Measurements from ENCODE around the gene TNPO1.
A peak's percentile ranks its signal among the peaks of the same experiment; 100 is the strongest.

The TNPO1 gene

DNA sequence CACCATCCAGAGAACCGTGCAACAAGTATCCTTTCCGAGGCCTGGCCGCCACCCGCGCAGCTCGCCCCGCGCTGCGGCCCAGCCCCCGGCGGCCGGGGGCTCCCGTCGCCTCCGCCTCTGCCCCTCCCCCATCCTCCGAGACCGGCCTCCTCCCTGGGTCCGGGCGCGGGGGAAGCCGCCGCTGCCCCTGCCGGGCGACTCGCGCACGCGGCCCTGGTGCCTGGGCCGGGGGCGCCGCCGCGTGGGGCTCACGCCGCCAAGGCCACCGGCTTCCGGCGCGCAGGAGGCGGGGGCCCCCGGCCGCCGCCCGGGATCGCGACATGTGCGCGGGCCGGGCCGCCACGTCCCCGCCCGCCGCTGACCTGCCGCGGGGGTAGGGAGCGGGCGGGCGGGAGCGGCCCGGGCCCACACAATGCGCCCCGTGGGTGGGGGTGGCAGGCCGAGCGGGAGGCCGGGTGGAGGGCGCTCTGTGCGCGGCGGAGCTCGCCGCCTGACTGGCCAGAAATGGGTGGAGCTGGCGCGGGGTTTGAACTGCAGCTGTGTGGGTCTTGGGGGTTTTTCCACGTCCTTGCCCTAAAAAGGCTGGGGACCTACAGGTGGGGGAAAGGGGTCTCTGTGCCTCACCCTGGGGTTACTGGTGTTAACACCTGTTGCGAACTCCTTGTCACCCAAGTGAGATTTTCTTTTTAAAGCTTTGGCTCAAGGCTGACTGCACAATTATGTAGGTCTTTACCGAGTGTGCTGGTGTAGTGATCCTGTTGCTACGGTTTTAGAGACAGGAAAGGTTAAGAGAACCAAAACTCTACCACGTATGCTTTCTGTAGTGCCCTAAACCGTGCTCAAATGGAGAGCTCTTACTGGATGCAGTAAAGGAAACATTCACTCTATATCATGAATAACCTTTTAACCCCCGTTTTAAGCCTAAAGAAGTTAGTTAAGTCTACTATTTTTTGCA lies 32.3 kb downstream of the TNPO1 start:
- peak; percentile 44 for DNase-seq (ENCODE audit: low read depth)
- peak overlapping the region; percentile 87 for H3K4me3 ChIP-seq (ENCODE audit: low read depth, low read length)
- TF ChIP-seq, protein P1, sequence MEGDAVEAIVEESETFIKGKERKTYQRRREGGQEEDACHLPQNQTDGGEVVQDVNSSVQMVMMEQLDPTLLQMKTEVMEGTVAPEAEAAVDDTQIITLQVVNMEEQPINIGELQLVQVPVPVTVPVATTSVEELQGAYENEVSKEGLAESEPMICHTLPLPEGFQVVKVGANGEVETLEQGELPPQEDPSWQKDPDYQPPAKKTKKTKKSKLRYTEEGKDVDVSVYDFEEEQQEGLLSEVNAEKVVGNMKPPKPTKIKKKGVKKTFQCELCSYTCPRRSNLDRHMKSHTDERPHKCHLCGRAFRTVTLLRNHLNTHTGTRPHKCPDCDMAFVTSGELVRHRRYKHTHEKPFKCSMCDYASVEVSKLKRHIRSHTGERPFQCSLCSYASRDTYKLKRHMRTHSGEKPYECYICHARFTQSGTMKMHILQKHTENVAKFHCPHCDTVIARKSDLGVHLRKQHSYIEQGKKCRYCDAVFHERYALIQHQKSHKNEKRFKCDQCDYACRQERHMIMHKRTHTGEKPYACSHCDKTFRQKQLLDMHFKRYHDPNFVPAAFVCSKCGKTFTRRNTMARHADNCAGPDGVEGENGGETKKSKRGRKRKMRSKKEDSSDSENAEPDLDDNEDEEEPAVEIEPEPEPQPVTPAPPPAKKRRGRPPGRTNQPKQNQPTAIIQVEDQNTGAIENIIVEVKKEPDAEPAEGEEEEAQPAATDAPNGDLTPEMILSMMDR (conservative IDR thresholded peaks at IDR 0.05; ENCODE audit: low read depth, low read length) = no peak

DNA sequence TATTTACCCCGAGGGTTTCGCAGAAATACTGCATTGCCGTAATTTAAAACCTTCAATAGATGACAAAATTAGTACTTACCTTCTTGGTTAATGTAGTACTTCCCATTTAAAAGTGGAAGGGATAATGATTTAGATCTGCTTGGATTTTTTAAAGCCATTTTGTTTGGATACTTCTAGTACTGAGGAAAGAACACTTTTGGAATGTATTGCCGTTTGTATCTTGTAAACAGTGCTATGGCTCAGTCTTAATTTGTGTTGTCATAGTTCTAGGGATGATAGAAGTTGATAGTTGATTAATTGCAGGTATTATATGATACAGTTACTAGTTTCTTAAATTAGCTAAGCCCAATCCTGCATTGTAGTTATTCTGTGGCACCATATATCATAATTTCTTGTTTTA lies 33.1 kb downstream of the TNPO1 start:
- no peak for DNase-seq (ENCODE audit: low read depth)
- H3K4me3 ChIP-seq (ENCODE audit: low read depth, low read length) = peak overlapping the region; percentile 87
- TF ChIP-seq, protein P1 (conservative IDR thresholded peaks at IDR 0.05; ENCODE audit: low read depth, low read length) = no peak

DNA sequence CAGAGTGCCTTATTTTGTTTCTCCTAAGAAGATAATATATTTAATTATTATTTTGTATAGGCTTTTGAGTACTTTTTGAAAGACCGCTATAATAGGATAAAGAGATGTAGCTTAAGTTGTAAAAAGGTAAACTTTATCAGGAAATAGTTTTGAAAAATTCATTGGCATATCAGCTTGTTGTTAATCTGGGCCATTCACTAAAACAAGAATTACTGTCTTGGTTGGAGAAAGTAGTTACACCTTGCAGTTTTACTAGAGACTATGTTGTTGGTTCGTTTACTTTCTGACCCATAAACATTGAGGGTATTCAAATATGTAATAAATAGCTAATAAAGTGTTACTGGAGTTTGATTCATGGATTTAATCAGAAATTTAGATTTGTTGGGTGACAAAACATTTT lies 33.7 kb downstream of the TNPO1 start:
- DNase-seq (ENCODE audit: low read depth) = no peak

DNA sequence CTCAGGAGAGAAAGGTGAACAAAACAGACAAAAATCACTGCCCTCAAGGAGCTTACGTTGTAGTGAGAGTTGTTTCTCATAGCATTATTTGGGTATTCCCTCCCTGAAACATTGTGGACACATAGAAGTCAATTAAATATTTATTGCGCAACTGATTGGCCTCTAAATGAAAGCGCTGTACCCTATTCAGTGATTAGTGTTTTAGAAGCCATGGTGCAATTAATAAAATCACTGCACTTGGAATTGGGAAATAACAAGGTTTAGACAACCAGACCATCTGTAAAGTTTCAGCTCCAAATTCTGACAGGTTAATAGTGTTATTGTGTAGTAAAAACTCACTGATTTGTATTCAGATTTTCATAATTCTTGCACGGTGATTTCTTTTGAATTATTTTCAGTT lies 35.9 kb downstream of the TNPO1 start:
- no peak overlapping the region for H3K4me3 ChIP-seq (ENCODE audit: low read depth, low read length)
- no peak for DNase-seq (ENCODE audit: low read depth)
- TF ChIP-seq, protein P1 (conservative IDR thresholded peaks at IDR 0.05; ENCODE audit: low read depth, low read length) = no peak

More for the DNA sequence above, 33.7 kb downstream of the TNPO1 start:
- H3K4me3 ChIP-seq (ENCODE audit: low read depth, low read length) = peak overlapping the region; percentile 87
- TF ChIP-seq, protein P1 (conservative IDR thresholded peaks at IDR 0.05; ENCODE audit: low read depth, low read length) = no peak

DNA sequence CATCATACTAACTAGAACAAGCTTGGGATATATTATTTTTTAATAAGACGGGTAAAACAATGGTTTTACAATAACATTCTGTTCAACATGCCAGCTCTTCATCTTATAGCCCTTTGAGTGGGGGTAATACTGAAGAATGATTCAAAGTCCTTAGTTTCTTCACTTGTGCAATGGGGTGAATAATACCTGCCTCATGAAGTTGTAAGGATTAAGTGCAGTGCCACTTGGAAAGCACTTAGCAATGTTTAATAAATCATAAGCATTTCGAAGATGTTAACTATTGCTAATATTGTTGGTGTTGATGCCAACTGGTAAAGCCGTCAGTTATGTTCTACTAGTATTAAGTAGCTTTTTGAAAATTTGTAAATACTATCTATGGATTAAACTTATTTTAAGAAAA lies 38.0 kb downstream of the TNPO1 start:
- no peak overlapping the region for H3K4me3 ChIP-seq (ENCODE audit: low read depth, low read length)
- TF ChIP-seq, protein P1 (conservative IDR thresholded peaks at IDR 0.05; ENCODE audit: low read depth, low read length) = no peak
- DNase-seq (ENCODE audit: low read depth) = no peak

DNA sequence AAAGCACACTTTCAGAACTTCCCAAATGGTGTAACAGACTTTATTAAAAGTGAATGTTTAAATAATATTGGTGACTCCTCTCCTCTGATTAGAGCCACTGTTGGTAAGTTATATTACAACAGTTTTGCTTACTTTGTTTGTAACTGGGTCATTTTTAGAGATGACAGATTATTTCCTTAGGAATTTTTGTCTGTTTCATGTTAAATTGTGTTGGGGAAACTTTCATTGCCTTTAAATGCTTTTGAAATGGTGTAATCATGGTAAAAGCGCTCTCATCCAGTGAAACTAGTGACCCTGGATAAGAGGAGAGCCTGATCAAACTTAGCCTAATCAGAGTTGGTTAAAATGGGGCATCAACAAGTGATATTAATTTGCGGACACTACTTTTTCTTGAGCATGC lies 39.4 kb downstream of the TNPO1 start:
- no peak overlapping the region for H3K4me3 ChIP-seq (ENCODE audit: low read depth, low read length)
- no peak for DNase-seq (ENCODE audit: low read depth)
- TF ChIP-seq, protein P1 (conservative IDR thresholded peaks at IDR 0.05; ENCODE audit: low read depth, low read length) = no peak

DNA sequence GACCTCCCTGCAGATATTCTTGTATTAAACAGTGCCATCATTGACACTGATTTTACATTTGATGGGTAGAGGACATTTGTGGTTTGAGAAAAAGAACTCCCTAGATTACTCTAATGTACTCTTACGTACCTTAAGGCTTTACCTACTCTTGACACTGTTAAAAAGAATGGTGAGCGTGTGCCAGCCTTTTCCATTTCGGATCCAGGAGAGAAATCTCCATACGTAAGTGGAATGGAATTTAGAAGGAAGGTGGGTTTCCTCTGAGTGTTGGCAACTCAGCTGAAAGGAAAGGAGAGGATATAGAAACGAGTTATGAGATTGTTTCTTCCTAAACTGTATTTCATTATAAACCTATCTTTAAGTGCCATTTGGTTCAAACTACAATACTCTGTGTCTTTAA lies 40.9 kb downstream of the TNPO1 start:
- no peak for DNase-seq (ENCODE audit: low read depth)

More for the DNA sequence above, 40.9 kb downstream of the TNPO1 start:
- no peak overlapping the region for H3K4me3 ChIP-seq (ENCODE audit: low read depth, low read length)
- TF ChIP-seq, protein P1 (conservative IDR thresholded peaks at IDR 0.05; ENCODE audit: low read depth, low read length) = no peak
